Measurements from ENCODE around the gene CYP1A1. TPM values are rescaled to one million over a fixed set of nuclear protein-coding genes. Genes with fewer than 3 reads are reported as not detected.

The CYP1A1 gene
- total and polyA plus RNA-seq, 2 donors (not counting 1 experiment from before 2014, with no cell fraction given): under 0.01 TPM; not detected in 1

- H3K36me3 ChIP-seq (ENCODE audit: control insufficient read depth, insufficient read depth, low read length): peaks cover 4% of the 10 kb centered on the region
- no peaks in the 10 kb centered on the region for H3K27me3 ChIP-seq (ENCODE audit: control insufficient read depth, insufficient read depth, low read length)
- peaks cover 2% of the 10 kb centered on the region for H3K4me1 ChIP-seq (ENCODE audit: control insufficient read depth, extremely low read depth, insufficient read depth, low read length)
- no peak overlapping the region for H3K4me2 ChIP-seq (ENCODE audit: extremely low read depth, insufficient read depth, low read length)
- H3K9ac ChIP-seq (ENCODE audit: insufficient read depth, low read length): no peak overlapping the region
- no peak overlapping the region for H3K27ac ChIP-seq (ENCODE audit: insufficient read depth, low read length)
- H3K9me3 ChIP-seq (ENCODE audit: control insufficient read depth, insufficient read depth, low read depth, low read length): no peaks in the 10 kb centered on the region
- H3K79me2 ChIP-seq (ENCODE audit: control insufficient read depth, insufficient read depth, low read length): no peaks in the 10 kb centered on the region
- TF ChIP-seq EZH2 (IDR thresholded peaks at IDR 0.05; ENCODE audit: low read length, missing control alignments) (no peak), CTCF (conservative IDR thresholded peaks at IDR 0.05 in 1 of 2, IDR thresholded peaks at IDR 0.05 in 1 of 2; ENCODE audit: low read depth in 1 of 2, low read length in 2 of 2) (no peak)
- no peak for DNase-seq (ENCODE audit: low read depth in 2 of 2)
- no peak overlapping the region for H3K4me3 ChIP-seq (replicated peaks in 1 of 4; ENCODE audit: control extremely low read depth in 1 of 4, insufficient read depth in 1 of 4, low read depth in 3 of 4, low read length in 4 of 4)
- no peaks in the 10 kb centered on the region for H4K20me1 ChIP-seq (ENCODE audit: control insufficient read depth, extremely low read depth, insufficient read depth, low read length)
- no peak overlapping the region for H2AFZ ChIP-seq (ENCODE audit: low read length)
These were observed 55.7 kb downstream of the CYP1A1 start for GRCh38 chr15:74669627-74670026.

Other genes starting within 250 kb of the CYP1A1 start
- 0.99 and 1.0 TPM in 2 replicates for gene ARID3B, start 184.3 kb downstream of the CYP1A1 start, total RNA-seq
- gene ARID3B, start 184.3 kb downstream of the CYP1A1 start, polyA plus RNA-seq: 0.72 and 1.0 TPM in 2 replicates
- 30.8 and 43.1 TPM in 2 replicates for gene CLK3, start 109.7 kb downstream of the CYP1A1 start, total RNA-seq
- 39.9 and 41.4 TPM in 2 replicates for gene CLK3, start 109.7 kb downstream of the CYP1A1 start, polyA plus RNA-seq
- gene EDC3, start 29.5 kb downstream of the CYP1A1 start, total RNA-seq: 8.2 and 8.9 TPM in 2 replicates
- 25.8 and 34.4 TPM in 2 replicates for gene EDC3, start 29.5 kb downstream of the CYP1A1 start, polyA plus RNA-seq
- gene CYP1A2, start 23.3 kb upstream of the CYP1A1 start, total RNA-seq: not detected in 2 replicates
- gene CYP1A2, start 23.3 kb upstream of the CYP1A1 start, polyA plus RNA-seq: not detected in 2 replicates
- 16.2 and 22.0 TPM in 2 replicates for gene CSK, start 56.6 kb upstream of the CYP1A1 start, total RNA-seq
- 21.5 and 28.2 TPM in 2 replicates for gene CSK, start 56.6 kb upstream of the CYP1A1 start, polyA plus RNA-seq
- gene LMAN1L, start 87.3 kb upstream of the CYP1A1 start, total RNA-seq: not detected in 2 replicates
- gene LMAN1L, start 87.3 kb upstream of the CYP1A1 start, polyA plus RNA-seq: not detected in 2 replicates
- gene CPLX3, start 101.1 kb upstream of the CYP1A1 start, total RNA-seq: not detected in 2 replicates
- not detected in 2 replicates for gene CPLX3, start 101.1 kb upstream of the CYP1A1 start, polyA plus RNA-seq
- 8.8 and 11.8 TPM in 2 replicates for gene ULK3, start 117.6 kb upstream of the CYP1A1 start, total RNA-seq
- gene ULK3, start 117.6 kb upstream of the CYP1A1 start, polyA plus RNA-seq: 11.4 and 14.6 TPM in 2 replicates
- gene SCAMP2, start 147.8 kb upstream of the CYP1A1 start, total RNA-seq: 11.8 and 15.5 TPM in 2 replicates
- gene SCAMP2, start 147.8 kb upstream of the CYP1A1 start, polyA plus RNA-seq: 86.2 and 115 TPM in 2 replicates
- gene MPI, start 164.5 kb upstream of the CYP1A1 start, total RNA-seq: 33.1 and 50.7 TPM in 2 replicates
- 65.0 and 65.5 TPM in 2 replicates for gene MPI, start 164.5 kb upstream of the CYP1A1 start, polyA plus RNA-seq
- 40.6 and 53.8 TPM in 2 replicates for gene FAM219B, start 181.3 kb upstream of the CYP1A1 start, total RNA-seq
- gene FAM219B, start 181.3 kb upstream of the CYP1A1 start, polyA plus RNA-seq: 23.0 and 35.3 TPM in 2 replicates
- gene COX5A, start 212.5 kb upstream of the CYP1A1 start, total RNA-seq: 33.1 and 41.9 TPM in 2 replicates
- gene COX5A, start 212.5 kb upstream of the CYP1A1 start, polyA plus RNA-seq: 183 and 213 TPM in 2 replicates
- 0.50 and 3.1 TPM in 2 replicates for gene RPP25, start 231.2 kb upstream of the CYP1A1 start, total RNA-seq
- gene RPP25, start 231.2 kb upstream of the CYP1A1 start, polyA plus RNA-seq: 1.00 and 2.3 TPM in 2 replicates

All from fibroblast of lung (primary cell).